ENCODE measurements around the gene UBE2N.

- TF ChIP-seq SIN3A (IDR thresholded peaks at IDR 0.05; ENCODE audit: borderline replicate concordance, insufficient read depth, low read length) = no peak
- no peak for TF ChIP-seq POLR2AphosphoS5 (IDR thresholded peaks at IDR 0.05; ENCODE audit: low read depth, low read length)
- no peak for TF ChIP-seq TAF1 (IDR thresholded peaks at IDR 0.05; ENCODE audit: borderline replicate concordance, insufficient read depth, low read length)
- no peak for TF ChIP-seq REST (IDR thresholded peaks at IDR 0.05; ENCODE audit: insufficient read depth in 1 of 2, low read depth in 2 of 2, low read length in 2 of 2)
- TF ChIP-seq FOXP2 (optimal IDR thresholded peaks at IDR 0.05; ENCODE audit: borderline replicate concordance, extremely low read depth, extremely low read length, insufficient read depth) = no peak
Measured at GRCh38 chr12:93440043-93440835, 1.5 kb downstream of the UBE2N start.
